Forelimb muscle (tissue), 1 donor: ENCODE data around the gene TBC1D32. TPM values are rescaled to one million over a fixed set of nuclear protein-coding genes. Genes with fewer than 3 reads are reported as not detected.
"Not testable (repeated sequence)": the region's sequence is repeated elsewhere in the genome, so short reads cannot be mapped to it uniquely, and the experiment has no call there.

ENCODE experiments used
- DNase-seq: peaks from one replicate; pipeline ENCODE4 v3.0.0-alpha.2; 2013; ENCODE audit warnings: low read depth
- polyA plus RNA-seq: library from polyadenylated mRNA; unstranded; fragments of 120-200 nt; gene quantifications from one replicate; pipeline ENCODE4 v1.2.1, GENCODE V29; 2013; ENCODE audit not compliant: insufficient read length

Gene TBC1D32
- polyA plus RNA-seq, 1 donor: 5.6 TPM

- no peak for DNase-seq
These were observed 111.6 kb downstream of the TBC1D32 start for GRCh38 chr6:121222656-121223055.

- DNase-seq: no peak
These were observed 117.4 kb downstream of the TBC1D32 start for GRCh38 chr6:121216928-121217327.

- not testable (repeated sequence) for DNase-seq
These were observed 120.9 kb downstream of the TBC1D32 start for GRCh38 chr6:121213341-121213740.

GRCh38 chr6:121210943-121211342 lies 123.3 kb downstream of the TBC1D32 start:
- DNase-seq: no peak

- no peak for DNase-seq
These were observed 128.7 kb downstream of the TBC1D32 start for GRCh38 chr6:121205569-121205968.

- no peak for DNase-seq
These were observed 133.2 kb downstream of the TBC1D32 start for GRCh38 chr6:121201105-121201504.

- not testable (repeated sequence) for DNase-seq
These were observed 138.2 kb downstream of the TBC1D32 start for GRCh38 chr6:121196042-121196441.

- no peak for DNase-seq
These were observed 144.2 kb downstream of the TBC1D32 start for GRCh38 chr6:121190122-121190521.

- DNase-seq: no peak
These were observed 145.9 kb downstream of the TBC1D32 start for GRCh38 chr6:121188356-121188755.

- no peak for DNase-seq
These were observed 146.5 kb downstream of the TBC1D32 start for GRCh38 chr6:121187833-121188200.

- no peak for DNase-seq
These were observed 147.0 kb downstream of the TBC1D32 start for GRCh38 chr6:121187200-121187832.

GRCh38 chr6:121183742-121184141 lies 150.5 kb downstream of the TBC1D32 start:
- DNase-seq: no peak

- DNase-seq: no peak
These were observed 158.5 kb downstream of the TBC1D32 start for GRCh38 chr6:121175827-121176226.

GRCh38 chr6:121172451-121172850 lies 161.8 kb downstream of the TBC1D32 start:
- not testable (repeated sequence) for DNase-seq

GRCh38 chr6:121171879-121172278 lies 162.4 kb downstream of the TBC1D32 start:
- no peak for DNase-seq

- no peak for DNase-seq
These were observed 172.4 kb downstream of the TBC1D32 start for GRCh38 chr6:121161886-121162285.

GRCh38 chr6:121160276-121160675 lies 174.0 kb downstream of the TBC1D32 start:
- DNase-seq: no peak

GRCh38 chr6:121158891-121159290 lies 175.4 kb downstream of the TBC1D32 start:
- DNase-seq: no peak

- no peak for DNase-seq
These were observed 175.8 kb downstream of the TBC1D32 start for GRCh38 chr6:121158438-121158837.

- DNase-seq: no peak
These were observed 176.4 kb downstream of the TBC1D32 start for GRCh38 chr6:121157906-121158305.

- no peak for DNase-seq
These were observed 190.8 kb downstream of the TBC1D32 start for GRCh38 chr6:121143476-121143875.

GRCh38 chr6:121142093-121142492 lies 192.2 kb downstream of the TBC1D32 start:
- no peak for DNase-seq

- DNase-seq: no peak
These were observed 198.9 kb downstream of the TBC1D32 start for GRCh38 chr6:121135425-121135824.

- DNase-seq: no peak
These were observed 199.4 kb downstream of the TBC1D32 start for GRCh38 chr6:121134922-121135321.
